Endothelial cell of umbilical vein (primary cell): ENCODE measurements around the gene ERICH3.

Experiments used
- EZH2 ChIP-seq: IDR thresholded peaks from 2 replicates; pipeline ENCODE4 v1.6.1; 2012; ENCODE audit warnings: borderline replicate concordance, low read depth, mild to moderate bottlenecking, moderate library complexity, low read length, inconsistent platforms; ENCODE audit not compliant: severe bottlenecking
- FOS ChIP-seq: IDR thresholded peaks from 2 replicates; pipeline ENCODE4 v1.6.1; 2011; ENCODE audit warnings: mild to moderate bottlenecking, low read length, moderate library complexity, borderline replicate concordance; ENCODE audit not compliant: insufficient read depth
- GATA2 ChIP-seq: IDR thresholded peaks from 2 replicates; pipeline ENCODE4 v1.7.0; 2011; ENCODE audit warnings: low read depth, mild to moderate bottlenecking, moderate library complexity, mixed read lengths, low read length; ENCODE audit not compliant: insufficient read length, insufficient read depth
- JUN ChIP-seq: IDR thresholded peaks from 2 replicates; pipeline ENCODE4 v1.6.1; 2011; ENCODE audit warnings: borderline replicate concordance, low read depth; ENCODE audit not compliant: insufficient read length, insufficient read depth
- MYC ChIP-seq: IDR thresholded peaks from one replicate; pipeline ENCODE4 v1.6.1; 2011; ENCODE audit warnings: mild to moderate bottlenecking, low read depth, low read length
- POLR2A ChIP-seq: IDR thresholded peaks from 2 replicates; pipeline ENCODE4 v1.6.1; 2012; ENCODE audit warnings: low read depth, mild to moderate bottlenecking, control low read depth, low read length
- POLR2AphosphoS5 ChIP-seq: IDR thresholded peaks from 2 replicates; pipeline ENCODE4 v1.6.1; 2012; ENCODE audit warnings: low read depth, mild to moderate bottlenecking, control low read depth, low read length, moderate library complexity; ENCODE audit not compliant: insufficient read depth
- TF ChIP-seq, protein P1 (sequence below), 2 donors: IDR thresholded peaks; 1 replicate in 1 of 2; 2 replicates in 1 of 2; pipeline ENCODE4 v1.5.1; 2011; ENCODE audit warnings: low read length in 2 of 2, mild to moderate bottlenecking in 2 of 2, moderate library complexity in 2 of 2, control low read depth in 1 of 2, inconsistent platforms in 1 of 2, low read depth in 1 of 2; ENCODE audit not compliant: insufficient read depth in 1 of 2; ENCODE audit errors: extremely low read depth in 1 of 2
- TF ChIP-seq, protein P2 (sequence below): IDR thresholded peaks from 2 replicates; pipeline ENCODE4 v1.6.1; 2011; ENCODE audit not compliant: insufficient read depth, insufficient read length

DNA sequence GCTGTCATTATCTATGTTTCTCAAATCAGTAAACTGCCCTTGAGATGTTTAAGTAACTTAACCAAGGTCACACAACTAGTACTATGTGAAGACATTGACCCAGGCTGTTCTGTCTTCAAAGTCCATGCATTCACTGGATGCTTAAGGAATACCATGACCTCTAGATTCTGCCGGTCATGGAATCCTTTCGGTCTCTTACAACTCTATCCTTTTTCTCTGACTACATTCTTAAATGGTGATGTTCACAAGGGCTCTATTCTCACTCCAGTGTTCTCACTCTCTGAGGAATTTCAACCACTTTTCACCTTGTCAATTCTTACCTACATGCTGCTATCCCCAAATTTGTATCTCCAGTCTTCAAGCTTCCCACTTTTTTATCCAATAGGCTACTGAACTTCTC, 44.0 kb upstream of the ERICH3 start:
- TF ChIP-seq, protein P1, sequence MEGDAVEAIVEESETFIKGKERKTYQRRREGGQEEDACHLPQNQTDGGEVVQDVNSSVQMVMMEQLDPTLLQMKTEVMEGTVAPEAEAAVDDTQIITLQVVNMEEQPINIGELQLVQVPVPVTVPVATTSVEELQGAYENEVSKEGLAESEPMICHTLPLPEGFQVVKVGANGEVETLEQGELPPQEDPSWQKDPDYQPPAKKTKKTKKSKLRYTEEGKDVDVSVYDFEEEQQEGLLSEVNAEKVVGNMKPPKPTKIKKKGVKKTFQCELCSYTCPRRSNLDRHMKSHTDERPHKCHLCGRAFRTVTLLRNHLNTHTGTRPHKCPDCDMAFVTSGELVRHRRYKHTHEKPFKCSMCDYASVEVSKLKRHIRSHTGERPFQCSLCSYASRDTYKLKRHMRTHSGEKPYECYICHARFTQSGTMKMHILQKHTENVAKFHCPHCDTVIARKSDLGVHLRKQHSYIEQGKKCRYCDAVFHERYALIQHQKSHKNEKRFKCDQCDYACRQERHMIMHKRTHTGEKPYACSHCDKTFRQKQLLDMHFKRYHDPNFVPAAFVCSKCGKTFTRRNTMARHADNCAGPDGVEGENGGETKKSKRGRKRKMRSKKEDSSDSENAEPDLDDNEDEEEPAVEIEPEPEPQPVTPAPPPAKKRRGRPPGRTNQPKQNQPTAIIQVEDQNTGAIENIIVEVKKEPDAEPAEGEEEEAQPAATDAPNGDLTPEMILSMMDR (IDR thresholded peaks at IDR 0.05; ENCODE audit: extremely low read depth in 1 of 2, insufficient read depth in 1 of 2, low read depth in 1 of 2, low read length in 2 of 2): no peak
- TF ChIP-seq EZH2 (no peak), POLR2AphosphoS5 (no peak), JUN (no peak), POLR2A (no peak), MYC (no peak), GATA2 (no peak), FOS (no peak)
- TF ChIP-seq, protein P2, sequence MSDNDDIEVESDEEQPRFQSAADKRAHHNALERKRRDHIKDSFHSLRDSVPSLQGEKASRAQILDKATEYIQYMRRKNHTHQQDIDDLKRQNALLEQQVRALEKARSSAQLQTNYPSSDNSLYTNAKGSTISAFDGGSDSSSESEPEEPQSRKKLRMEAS: no peak
